ENCODE data around the gene ZGPAT. TPM values are rescaled to one million over a fixed set of nuclear protein-coding genes. Genes with fewer than 3 reads are reported as not detected.

ZGPAT gene
- total RNA-seq, 1 experiment from 2014 or later: 27.6 TPM

DNA sequence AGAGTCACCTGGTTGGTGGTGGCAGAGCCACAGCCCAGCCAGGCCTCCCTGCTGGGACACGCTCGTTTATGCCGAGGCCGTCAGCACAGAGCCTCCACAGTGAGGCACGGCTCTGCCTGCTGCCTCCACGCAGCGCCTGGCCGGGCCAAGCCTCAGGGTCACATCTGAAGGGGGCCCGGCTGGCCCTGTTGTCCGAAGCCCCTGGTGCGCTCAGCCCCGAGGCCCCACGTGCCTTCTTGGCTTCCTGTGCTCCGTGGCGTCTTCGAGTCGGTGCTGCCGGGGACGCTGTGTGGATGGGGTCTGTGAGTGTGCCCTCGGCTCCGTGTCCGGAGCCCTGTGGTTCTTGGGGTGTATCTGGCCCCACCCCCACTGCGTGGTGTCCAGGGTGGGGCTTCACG, 21.7 kb upstream of the ZGPAT start:
- Histone ChIP-seq H2BK5ac (ENCODE audit: insufficient read length, low read length) (no peak overlapping the region), H3K27me3 (ENCODE audit: insufficient read depth, low read length) (no peaks in the 10 kb centered on the region), H3K79me1 (ENCODE audit: insufficient read depth, low read depth, low read length, poor library complexity, severe bottlenecking) (no peaks in the 10 kb centered on the region), H3K9me3 (ENCODE audit: control insufficient read depth, low read depth, low read length) (no peaks in the 10 kb centered on the region), H3T11ph (ENCODE audit: low read length) (no peak overlapping the region), H2BK15ac (ENCODE audit: low read depth, low read length) (no peak overlapping the region), H4K5ac (ENCODE audit: insufficient read length, low read depth, low read length) (no peak overlapping the region), H4K8ac (replicated peaks; ENCODE audit: insufficient read length, low read depth, low read length) (no peak overlapping the region), H2BK120ac (ENCODE audit: low read depth, low read length, poor library complexity, severe bottlenecking) (no peak overlapping the region), H4K20me1 (ENCODE audit: control insufficient read depth, insufficient read depth, insufficient read length) (no peaks in the 10 kb centered on the region), H3K9ac (ENCODE audit: extremely low read depth, insufficient read length, low read length) (no peak overlapping the region), H3K18ac (ENCODE audit: insufficient read length, low read depth, low read length) (no peak overlapping the region), H3K4me2 (ENCODE audit: insufficient read depth, insufficient read length, low read length) (no peak overlapping the region), H3K23ac (ENCODE audit: insufficient read length, low read depth, low read length) (no peak overlapping the region), H3K14ac (ENCODE audit: insufficient read depth, low read length) (no peak overlapping the region), H2BK20ac (ENCODE audit: low read depth, low read length, poor library complexity, severe bottlenecking) (no peak overlapping the region), H4K91ac (ENCODE audit: insufficient read length, low read depth, low read length) (no peak overlapping the region), H3K4me1 (ENCODE audit: insufficient read depth, low read length) (no peaks in the 10 kb centered on the region), H3K4ac (ENCODE audit: low read depth, low read length) (no peak overlapping the region), H2BK12ac (ENCODE audit: insufficient read length, low read depth, low read length) (no peak overlapping the region), H3K23me2 (ENCODE audit: insufficient read length, low read depth, low read length, poor library complexity, severe bottlenecking) (no peaks in the 10 kb centered on the region), H2AFZ (ENCODE audit: low read length) (no peak overlapping the region), H2AK5ac (ENCODE audit: insufficient read length, low read length) (no peak overlapping the region), H3K56ac (ENCODE audit: insufficient read length, low read depth, low read length) (no peak overlapping the region), H3K79me2 (ENCODE audit: insufficient read depth, low read length) (no peaks in the 10 kb centered on the region), H3K27ac (ENCODE audit: insufficient read length, low read depth, low read length) (no peak overlapping the region)
- Mint-ChIP-seq H3K4me1 (no peaks in the 10 kb centered on the region), H3K9me3 (no peaks in the 10 kb centered on the region), H3K27ac (no peak overlapping the region), H3K4me3 (no peak overlapping the region), H3K36me3 (ENCODE audit: insufficient read depth in 1 of 3, low read depth in 3 of 3) (peaks cover 0 to 3% (median 0%) of the 10 kb centered on the region in 3 experiments; a peak in 2 of 7 replicates), H3K27me3 (ENCODE audit: low read depth) (no peaks in the 10 kb centered on the region)
- DNase-seq: no peak
- TF ChIP-seq, protein P1, sequence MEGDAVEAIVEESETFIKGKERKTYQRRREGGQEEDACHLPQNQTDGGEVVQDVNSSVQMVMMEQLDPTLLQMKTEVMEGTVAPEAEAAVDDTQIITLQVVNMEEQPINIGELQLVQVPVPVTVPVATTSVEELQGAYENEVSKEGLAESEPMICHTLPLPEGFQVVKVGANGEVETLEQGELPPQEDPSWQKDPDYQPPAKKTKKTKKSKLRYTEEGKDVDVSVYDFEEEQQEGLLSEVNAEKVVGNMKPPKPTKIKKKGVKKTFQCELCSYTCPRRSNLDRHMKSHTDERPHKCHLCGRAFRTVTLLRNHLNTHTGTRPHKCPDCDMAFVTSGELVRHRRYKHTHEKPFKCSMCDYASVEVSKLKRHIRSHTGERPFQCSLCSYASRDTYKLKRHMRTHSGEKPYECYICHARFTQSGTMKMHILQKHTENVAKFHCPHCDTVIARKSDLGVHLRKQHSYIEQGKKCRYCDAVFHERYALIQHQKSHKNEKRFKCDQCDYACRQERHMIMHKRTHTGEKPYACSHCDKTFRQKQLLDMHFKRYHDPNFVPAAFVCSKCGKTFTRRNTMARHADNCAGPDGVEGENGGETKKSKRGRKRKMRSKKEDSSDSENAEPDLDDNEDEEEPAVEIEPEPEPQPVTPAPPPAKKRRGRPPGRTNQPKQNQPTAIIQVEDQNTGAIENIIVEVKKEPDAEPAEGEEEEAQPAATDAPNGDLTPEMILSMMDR (conservative IDR thresholded peaks at IDR 0.05): no peak
- WGBS (ENCODE audit: extremely low coverage, insufficient read length, low lambda C conversion rate): no CpG with 5 or more reads among the region's 24 CpGs

Data from H9 (cell line).